Measurements from ENCODE around the gene WDR4. TPM values are rescaled to one million over a fixed set of nuclear protein-coding genes. Genes with fewer than 3 reads are reported as not detected.

Gene WDR4
- total and polyA plus RNA-seq, 2 of the 13 experiments (the other 11 are each of a cell fraction or from before 2014, with no cell fraction given) = 11.3 to 14.4 TPM

DNA sequence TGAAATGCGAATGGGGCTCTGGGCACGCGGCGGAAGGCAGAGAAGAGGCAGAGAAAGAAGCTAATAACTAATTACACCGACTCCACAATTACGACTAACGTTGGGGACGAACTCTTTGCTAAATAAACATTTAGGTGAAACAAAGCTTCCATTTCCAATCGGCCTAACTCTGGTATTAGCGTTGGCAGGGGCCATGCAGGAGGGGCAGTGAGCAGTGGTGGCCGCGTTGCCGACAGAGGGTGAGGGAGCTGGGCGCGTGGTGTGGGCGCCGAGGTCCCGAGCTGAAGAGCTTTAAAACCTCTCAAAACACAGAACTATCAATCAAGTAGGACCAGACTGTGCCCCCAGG is 13.2 kb upstream of the WDR4 start (continued):
- TF ChIP-seq, protein P1, sequence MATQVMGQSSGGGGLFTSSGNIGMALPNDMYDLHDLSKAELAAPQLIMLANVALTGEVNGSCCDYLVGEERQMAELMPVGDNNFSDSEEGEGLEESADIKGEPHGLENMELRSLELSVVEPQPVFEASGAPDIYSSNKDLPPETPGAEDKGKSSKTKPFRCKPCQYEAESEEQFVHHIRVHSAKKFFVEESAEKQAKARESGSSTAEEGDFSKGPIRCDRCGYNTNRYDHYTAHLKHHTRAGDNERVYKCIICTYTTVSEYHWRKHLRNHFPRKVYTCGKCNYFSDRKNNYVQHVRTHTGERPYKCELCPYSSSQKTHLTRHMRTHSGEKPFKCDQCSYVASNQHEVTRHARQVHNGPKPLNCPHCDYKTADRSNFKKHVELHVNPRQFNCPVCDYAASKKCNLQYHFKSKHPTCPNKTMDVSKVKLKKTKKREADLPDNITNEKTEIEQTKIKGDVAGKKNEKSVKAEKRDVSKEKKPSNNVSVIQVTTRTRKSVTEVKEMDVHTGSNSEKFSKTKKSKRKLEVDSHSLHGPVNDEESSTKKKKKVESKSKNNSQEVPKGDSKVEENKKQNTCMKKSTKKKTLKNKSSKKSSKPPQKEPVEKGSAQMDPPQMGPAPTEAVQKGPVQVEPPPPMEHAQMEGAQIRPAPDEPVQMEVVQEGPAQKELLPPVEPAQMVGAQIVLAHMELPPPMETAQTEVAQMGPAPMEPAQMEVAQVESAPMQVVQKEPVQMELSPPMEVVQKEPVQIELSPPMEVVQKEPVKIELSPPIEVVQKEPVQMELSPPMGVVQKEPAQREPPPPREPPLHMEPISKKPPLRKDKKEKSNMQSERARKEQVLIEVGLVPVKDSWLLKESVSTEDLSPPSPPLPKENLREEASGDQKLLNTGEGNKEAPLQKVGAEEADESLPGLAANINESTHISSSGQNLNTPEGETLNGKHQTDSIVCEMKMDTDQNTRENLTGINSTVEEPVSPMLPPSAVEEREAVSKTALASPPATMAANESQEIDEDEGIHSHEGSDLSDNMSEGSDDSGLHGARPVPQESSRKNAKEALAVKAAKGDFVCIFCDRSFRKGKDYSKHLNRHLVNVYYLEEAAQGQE (IDR thresholded peaks at IDR 0.05; ENCODE audit: borderline replicate concordance in 1 of 2, low read depth in 1 of 2, low read length in 2 of 2) = no peak
- peak; percentile 64; the same call in 1 of the 2 replicates for TF ChIP-seq ZSCAN20 (CRISPR knock-in tag; IDR thresholded peaks at IDR 0.05; ENCODE audit: borderline replicate concordance)
- no peak for TF ChIP-seq GTF2F1 (IDR thresholded peaks at IDR 0.05; ENCODE audit: low read length)
- TF ChIP-seq ZNF296 (CRISPR knock-in tag; conservative IDR thresholded peaks at IDR 0.05) = no peak
- TF ChIP-seq, protein P2, sequence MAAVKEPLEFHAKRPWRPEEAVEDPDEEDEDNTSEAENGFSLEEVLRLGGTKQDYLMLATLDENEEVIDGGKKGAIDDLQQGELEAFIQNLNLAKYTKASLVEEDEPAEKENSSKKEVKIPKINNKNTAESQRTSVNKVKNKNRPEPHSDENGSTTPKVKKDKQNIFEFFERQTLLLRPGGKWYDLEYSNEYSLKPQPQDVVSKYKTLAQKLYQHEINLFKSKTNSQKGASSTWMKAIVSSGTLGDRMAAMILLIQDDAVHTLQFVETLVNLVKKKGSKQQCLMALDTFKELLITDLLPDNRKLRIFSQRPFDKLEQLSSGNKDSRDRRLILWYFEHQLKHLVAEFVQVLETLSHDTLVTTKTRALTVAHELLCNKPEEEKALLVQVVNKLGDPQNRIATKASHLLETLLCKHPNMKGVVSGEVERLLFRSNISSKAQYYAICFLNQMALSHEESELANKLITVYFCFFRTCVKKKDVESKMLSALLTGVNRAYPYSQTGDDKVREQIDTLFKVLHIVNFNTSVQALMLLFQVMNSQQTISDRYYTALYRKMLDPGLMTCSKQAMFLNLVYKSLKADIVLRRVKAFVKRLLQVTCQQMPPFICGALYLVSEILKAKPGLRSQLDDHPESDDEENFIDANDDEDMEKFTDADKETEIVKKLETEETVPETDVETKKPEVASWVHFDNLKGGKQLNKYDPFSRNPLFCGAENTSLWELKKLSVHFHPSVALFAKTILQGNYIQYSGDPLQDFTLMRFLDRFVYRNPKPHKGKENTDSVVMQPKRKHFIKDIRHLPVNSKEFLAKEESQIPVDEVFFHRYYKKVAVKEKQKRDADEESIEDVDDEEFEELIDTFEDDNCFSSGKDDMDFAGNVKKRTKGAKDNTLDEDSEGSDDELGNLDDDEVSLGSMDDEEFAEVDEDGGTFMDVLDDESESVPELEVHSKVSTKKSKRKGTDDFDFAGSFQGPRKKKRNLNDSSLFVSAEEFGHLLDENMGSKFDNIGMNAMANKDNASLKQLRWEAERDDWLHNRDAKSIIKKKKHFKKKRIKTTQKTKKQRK (IDR thresholded peaks at IDR 0.05; ENCODE audit: low read length) = no peak
- TF ChIP-seq SMARCC2 (IDR thresholded peaks at IDR 0.05) = no peak
- TF ChIP-seq, protein P3, sequence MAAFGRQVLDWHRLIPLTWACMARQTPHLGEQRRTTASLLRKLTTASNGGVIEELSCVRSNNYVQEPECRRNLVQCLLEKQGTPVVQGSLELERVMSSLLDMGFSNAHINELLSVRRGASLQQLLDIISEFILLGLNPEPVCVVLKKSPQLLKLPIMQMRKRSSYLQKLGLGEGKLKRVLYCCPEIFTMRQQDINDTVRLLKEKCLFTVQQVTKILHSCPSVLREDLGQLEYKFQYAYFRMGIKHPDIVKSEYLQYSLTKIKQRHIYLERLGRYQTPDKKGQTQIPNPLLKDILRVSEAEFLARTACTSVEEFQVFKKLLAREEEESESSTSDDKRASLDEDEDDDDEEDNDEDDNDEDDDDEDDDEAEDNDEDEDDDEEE (CRISPR knock-in tag; IDR thresholded peaks at IDR 0.05) = no peak
- TF ChIP-seq KDM5A (IDR thresholded peaks at IDR 0.05; ENCODE audit: borderline replicate concordance, low read length) = no peak
- TF ChIP-seq, protein P4, sequence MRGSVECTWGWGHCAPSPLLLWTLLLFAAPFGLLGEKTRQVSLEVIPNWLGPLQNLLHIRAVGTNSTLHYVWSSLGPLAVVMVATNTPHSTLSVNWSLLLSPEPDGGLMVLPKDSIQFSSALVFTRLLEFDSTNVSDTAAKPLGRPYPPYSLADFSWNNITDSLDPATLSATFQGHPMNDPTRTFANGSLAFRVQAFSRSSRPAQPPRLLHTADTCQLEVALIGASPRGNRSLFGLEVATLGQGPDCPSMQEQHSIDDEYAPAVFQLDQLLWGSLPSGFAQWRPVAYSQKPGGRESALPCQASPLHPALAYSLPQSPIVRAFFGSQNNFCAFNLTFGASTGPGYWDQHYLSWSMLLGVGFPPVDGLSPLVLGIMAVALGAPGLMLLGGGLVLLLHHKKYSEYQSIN (CRISPR knock-in tag; IDR thresholded peaks at IDR 0.05; ENCODE audit: borderline replicate concordance) = no peak
- no peak for TF ChIP-seq ZNF143 (CRISPR knock-in tag; IDR thresholded peaks at IDR 0.05)
- TF ChIP-seq, protein P5, sequence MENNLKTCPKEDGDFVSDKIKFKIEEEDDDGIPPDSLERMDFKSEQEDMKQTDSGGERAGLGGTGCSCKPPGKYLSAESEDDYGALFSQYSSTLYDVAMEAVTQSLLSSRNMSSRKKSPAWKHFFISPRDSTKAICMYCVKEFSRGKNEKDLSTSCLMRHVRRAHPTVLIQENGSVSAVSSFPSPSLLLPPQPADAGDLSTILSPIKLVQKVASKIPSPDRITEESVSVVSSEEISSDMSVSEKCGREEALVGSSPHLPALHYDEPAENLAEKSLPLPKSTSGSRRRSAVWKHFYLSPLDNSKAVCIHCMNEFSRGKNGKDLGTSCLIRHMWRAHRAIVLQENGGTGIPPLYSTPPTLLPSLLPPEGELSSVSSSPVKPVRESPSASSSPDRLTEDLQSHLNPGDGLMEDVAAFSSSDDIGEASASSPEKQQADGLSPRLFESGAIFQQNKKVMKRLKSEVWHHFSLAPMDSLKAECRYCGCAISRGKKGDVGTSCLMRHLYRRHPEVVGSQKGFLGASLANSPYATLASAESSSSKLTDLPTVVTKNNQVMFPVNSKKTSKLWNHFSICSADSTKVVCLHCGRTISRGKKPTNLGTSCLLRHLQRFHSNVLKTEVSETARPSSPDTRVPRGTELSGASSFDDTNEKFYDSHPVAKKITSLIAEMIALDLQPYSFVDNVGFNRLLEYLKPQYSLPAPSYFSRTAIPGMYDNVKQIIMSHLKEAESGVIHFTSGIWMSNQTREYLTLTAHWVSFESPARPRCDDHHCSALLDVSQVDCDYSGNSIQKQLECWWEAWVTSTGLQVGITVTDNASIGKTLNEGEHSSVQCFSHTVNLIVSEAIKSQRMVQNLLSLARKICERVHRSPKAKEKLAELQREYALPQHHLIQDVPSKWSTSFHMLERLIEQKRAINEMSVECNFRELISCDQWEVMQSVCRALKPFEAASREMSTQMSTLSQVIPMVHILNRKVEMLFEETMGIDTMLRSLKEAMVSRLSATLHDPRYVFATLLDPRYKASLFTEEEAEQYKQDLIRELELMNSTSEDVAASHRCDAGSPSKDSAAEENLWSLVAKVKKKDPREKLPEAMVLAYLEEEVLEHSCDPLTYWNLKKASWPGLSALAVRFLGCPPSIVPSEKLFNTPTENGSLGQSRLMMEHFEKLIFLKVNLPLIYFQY (CRISPR knock-in tag; IDR thresholded peaks at IDR 0.05; ENCODE audit: borderline replicate concordance) = 0 out of 2 replicates have a peak, but pooled peaks have one; percentile 10
- 0 out of 2 replicates have a peak, but pooled peaks have one; percentile 37 for TF ChIP-seq ZFP41 (CRISPR knock-in tag; IDR thresholded peaks at IDR 0.05; ENCODE audit: borderline replicate concordance)

All from HepG2 (cell line).